Measurements from ENCODE around the gene INF2.

GRCh38 chr14:104709387-104710039 lies 20.1 kb downstream of the INF2 start:
- no peak for TF ChIP-seq CTCF (IDR thresholded peaks at IDR 0.05)
- no peak for TF ChIP-seq ZFX (IDR thresholded peaks at IDR 0.05; ENCODE audit: borderline replicate concordance)
